Gastroesophageal sphincter (tissue), 4 donors: ENCODE data around the gene DCDC2B. TPM values are rescaled to one million over a fixed set of nuclear protein-coding genes. Genes with fewer than 3 reads are reported as not detected.

Experiments
- ATAC-seq: fragments of 150-250 bp; one replicate; pipeline ENCODE4 v1.9.1; 2016; ENCODE audit warnings: mild to moderate bottlenecking, moderate library complexity
- H3K27ac ChIP-seq, 4 donors: fragments of 200-600 bp; sonication (generic) in 3 of 4; 1 replicate in 3 of 4; 2 replicates in 1 of 4; pipeline ENCODE4 v1.5.1; 2016 to 2019
- H3K27me3 ChIP-seq: fragments of 200-600 bp; sonication (generic); one replicate; pipeline ENCODE4 v1.5.1; 2019
- H3K36me3 ChIP-seq, 2 donors: fragments of 200-600 bp; sonication (generic); one replicate each; pipeline ENCODE4 v1.5.1; 2019; ENCODE audit warnings: control low read depth in 1 of 2
- H3K4me1 ChIP-seq, 3 donors: fragments of 200-600 bp; sonication (generic); 1 replicate in 2 of 3; 2 replicates in 1 of 3; pipeline ENCODE4 v1.5.1; 2016 to 2019; ENCODE audit warnings: control low read depth in 2 of 3
- H3K4me3 ChIP-seq, 2 donors: fragments of 200-600 bp; sonication (generic); one replicate each; pipeline ENCODE4 v1.5.1; 2019; ENCODE audit warnings: mild to moderate bottlenecking in 1 of 2, moderate library complexity in 1 of 2
- H3K9me3 ChIP-seq, 3 donors: fragments of 200-600 bp; sonication (generic); one replicate each; pipeline ENCODE4 v1.5.1; 2017 to 2019; ENCODE audit warnings: control low read depth in 2 of 3
- EP300 ChIP-seq: sonication (generic); formaldehyde crosslinking; IDR thresholded peaks from one replicate; pipeline ENCODE4 v1.6.1; 2017; ENCODE audit warnings: antibody characterized with exemption, mild to moderate bottlenecking
- POLR2A ChIP-seq, 2 donors: fragments of 450-650 bp; IDR thresholded peaks; one replicate each; pipeline ENCODE4 v1.6.1; 2017; ENCODE audit warnings: antibody characterized with exemption in 2 of 2, mild to moderate bottlenecking in 2 of 2, moderate library complexity in 1 of 2
- POLR2AphosphoS5 ChIP-seq: sonication (generic); formaldehyde crosslinking; IDR thresholded peaks from one replicate; pipeline ENCODE4 v1.6.1; 2017; ENCODE audit warnings: antibody characterized with exemption
- WGBS, 2 donors: methylation state at CpG; one replicate each; pipeline ENCODE4 v1.1.5; 2018; ENCODE audit warnings: low coverage in 1 of 2; 5-methylcytosine and 5-hydroxymethylcytosine counted together
- total RNA-seq, 4 donors: library from RNA; depleted of rRNA; stranded (reverse); fragments of >200 nt; gene quantifications; one replicate each; pipeline ENCODE4 v1.1.0, GENCODE V29; 2016
- TF ChIP-seq, protein P1 (sequence below), 4 experiments: fragments of 200-600 bp in 2 of 4; fragments of 450-650 bp in 2 of 4; sonication (generic) in 1 of 4; IDR thresholded peaks; one replicate each; pipeline ENCODE4 v1.5.1; 2017 to 2019; ENCODE audit warnings: antibody characterized with exemption in 4 of 4, mild to moderate bottlenecking in 2 of 4, moderate library complexity in 2 of 4

Gene DCDC2B
- total RNA-seq, 4 donors from 2014 or later, result not detected

DNA sequence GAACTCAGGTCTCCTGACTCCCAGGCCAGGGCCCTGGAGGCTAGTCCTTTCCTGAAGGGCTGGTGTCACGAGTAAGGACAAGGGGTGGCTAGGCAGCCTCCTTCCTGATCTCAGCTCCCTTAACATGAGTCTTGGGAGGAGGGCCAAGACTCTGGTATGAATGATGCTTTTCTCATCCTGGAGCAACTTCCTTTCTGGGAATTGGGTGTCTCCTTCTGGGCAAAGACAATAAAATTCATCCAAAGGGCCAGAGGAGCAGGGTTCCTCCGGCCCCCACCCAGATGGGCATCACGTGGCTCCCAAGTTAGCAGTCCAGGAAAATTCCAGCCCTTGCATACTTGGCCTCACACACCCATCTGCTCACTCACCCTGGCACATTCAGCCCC, 38.0 kb downstream of the DCDC2B start, which contains the start of gene FAM167B:
Gene FAM167B (plus strand): TSS at position 335 of the 386 bp plus-strand sequence. CDS start 200 bp downstream, outside the sequence.
- H3K9me3 ChIP-seq, result no peaks in the 10 kb centered on the region
- peaks cover 0 to 49% (median 16%) of the 10 kb centered on the region in 3 donors for H3K4me1 ChIP-seq
- no peaks in the 10 kb centered on the region for H3K36me3 ChIP-seq
- peak; percentile 65 for ATAC-seq
- peak within 1 kb of the TSS in 3 of 4 donors; percentile 39 to 79 (median 74) for H3K27ac ChIP-seq
- peaks cover 8% of the 10 kb centered on the region for H3K27me3 ChIP-seq
- TF ChIP-seq, protein P1, sequence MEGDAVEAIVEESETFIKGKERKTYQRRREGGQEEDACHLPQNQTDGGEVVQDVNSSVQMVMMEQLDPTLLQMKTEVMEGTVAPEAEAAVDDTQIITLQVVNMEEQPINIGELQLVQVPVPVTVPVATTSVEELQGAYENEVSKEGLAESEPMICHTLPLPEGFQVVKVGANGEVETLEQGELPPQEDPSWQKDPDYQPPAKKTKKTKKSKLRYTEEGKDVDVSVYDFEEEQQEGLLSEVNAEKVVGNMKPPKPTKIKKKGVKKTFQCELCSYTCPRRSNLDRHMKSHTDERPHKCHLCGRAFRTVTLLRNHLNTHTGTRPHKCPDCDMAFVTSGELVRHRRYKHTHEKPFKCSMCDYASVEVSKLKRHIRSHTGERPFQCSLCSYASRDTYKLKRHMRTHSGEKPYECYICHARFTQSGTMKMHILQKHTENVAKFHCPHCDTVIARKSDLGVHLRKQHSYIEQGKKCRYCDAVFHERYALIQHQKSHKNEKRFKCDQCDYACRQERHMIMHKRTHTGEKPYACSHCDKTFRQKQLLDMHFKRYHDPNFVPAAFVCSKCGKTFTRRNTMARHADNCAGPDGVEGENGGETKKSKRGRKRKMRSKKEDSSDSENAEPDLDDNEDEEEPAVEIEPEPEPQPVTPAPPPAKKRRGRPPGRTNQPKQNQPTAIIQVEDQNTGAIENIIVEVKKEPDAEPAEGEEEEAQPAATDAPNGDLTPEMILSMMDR (IDR thresholded peaks at IDR 0.05), result no peak
- TF ChIP-seq POLR2AphosphoS5, result peak; percentile 65
- WGBS, 2 donors, result 39% methylated on average over 2 of the region's 3 CpGs; no CpG with 5 or more reads in 1 of the 2 donors
- no peak within 1 kb of the TSS for H3K4me3 ChIP-seq

DNA sequence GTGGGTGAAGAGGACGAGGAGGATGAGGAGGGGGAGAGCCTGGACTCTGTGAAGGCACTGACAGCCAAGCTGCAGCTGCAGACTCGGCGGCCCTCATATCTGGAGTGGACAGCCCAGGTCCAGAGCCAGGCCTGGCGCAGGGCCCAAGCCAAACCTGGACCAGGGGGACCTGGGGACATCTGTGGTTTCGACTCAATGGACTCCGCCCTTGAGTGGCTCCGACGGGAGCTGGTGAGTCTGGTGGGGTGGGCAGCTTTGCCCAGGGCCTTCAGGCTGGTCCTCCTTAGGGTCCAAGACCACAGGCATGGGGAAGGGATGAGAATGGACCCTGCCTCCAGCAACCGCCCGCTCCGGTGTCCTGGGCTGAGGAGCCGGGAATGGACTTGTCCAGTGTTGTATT, 38.6 kb downstream of the DCDC2B start:
- Histone ChIP-seq H3K4me1 (peaks cover 0 to 44% (median 16%) of the 10 kb centered on the region in 3 donors), H3K27me3 (peaks cover 8% of the 10 kb centered on the region), H3K27ac (peak overlapping the region in 3 of 4 donors; percentile 39 to 79 (median 74)), H3K4me3 (no peak overlapping the region), H3K36me3 (no peaks in the 10 kb centered on the region), H3K9me3 (no peaks in the 10 kb centered on the region)
- 80% methylated on average over 1 of the region's 12 CpGs; no CpG with 5 or more reads in 1 of the 2 donors for WGBS, 2 donors
- no peak for TF ChIP-seq POLR2AphosphoS5
- TF ChIP-seq, protein P1 (IDR thresholded peaks at IDR 0.05), result no peak
- no peak for TF ChIP-seq EP300
- TF ChIP-seq POLR2A (IDR thresholded peaks at IDR 0.05), result no peak
- peak; percentile 4 for ATAC-seq

DNA sequence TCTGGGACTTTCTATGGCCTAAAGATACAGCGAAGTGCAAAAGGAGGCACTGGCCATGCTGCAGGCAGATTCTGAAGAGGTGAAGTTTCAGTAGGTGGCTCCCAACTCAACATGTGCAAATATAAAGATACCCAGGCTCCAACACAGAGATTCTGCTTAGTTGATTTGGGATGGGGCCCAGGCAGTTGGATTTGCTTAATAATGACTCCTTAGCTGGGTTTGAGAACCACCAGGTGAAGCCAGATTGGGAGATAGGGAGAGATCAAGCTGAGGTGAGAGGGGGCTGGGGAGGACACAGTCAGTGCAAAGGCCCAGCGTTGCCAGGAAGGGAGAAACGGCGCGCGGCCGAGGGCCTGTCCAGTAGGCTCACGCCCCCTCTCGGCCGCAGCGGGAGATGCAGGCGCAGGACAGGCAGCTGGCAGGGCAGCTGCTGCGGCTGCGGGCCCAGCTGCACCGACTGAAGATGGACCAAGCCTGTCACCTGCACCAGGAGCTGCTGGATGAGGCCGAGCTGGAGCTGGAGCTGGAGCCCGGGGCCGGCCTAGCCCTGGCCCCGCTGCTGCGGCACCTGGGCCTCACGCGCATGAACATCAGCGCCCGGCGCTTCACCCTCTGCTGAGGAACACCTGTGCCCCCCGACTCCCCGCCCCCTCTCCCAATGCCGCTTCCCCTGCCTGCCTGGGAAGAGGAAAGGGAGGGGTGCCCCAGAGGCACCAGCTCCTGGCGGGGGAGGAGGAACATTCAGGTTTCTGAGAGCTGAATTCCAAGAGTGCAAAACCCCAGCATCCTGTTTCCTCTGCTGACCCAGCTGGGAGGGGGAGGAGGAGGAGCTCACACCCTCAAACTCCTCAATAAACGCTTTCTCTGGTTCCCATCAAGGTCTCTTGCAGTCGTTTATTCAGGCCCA, 39.3 kb downstream of the DCDC2B start:
- 9 to 31% methylated on average over 4 to 12 of the region's 31 CpGs for WGBS, 2 donors
- TF ChIP-seq EP300 (no peak), POLR2A (IDR thresholded peaks at IDR 0.05) (no peak)
- TF ChIP-seq, protein P1 (IDR thresholded peaks at IDR 0.05), result peak in 3 of 4 experiments; percentile 55 to 91 (median 73)

DNA sequence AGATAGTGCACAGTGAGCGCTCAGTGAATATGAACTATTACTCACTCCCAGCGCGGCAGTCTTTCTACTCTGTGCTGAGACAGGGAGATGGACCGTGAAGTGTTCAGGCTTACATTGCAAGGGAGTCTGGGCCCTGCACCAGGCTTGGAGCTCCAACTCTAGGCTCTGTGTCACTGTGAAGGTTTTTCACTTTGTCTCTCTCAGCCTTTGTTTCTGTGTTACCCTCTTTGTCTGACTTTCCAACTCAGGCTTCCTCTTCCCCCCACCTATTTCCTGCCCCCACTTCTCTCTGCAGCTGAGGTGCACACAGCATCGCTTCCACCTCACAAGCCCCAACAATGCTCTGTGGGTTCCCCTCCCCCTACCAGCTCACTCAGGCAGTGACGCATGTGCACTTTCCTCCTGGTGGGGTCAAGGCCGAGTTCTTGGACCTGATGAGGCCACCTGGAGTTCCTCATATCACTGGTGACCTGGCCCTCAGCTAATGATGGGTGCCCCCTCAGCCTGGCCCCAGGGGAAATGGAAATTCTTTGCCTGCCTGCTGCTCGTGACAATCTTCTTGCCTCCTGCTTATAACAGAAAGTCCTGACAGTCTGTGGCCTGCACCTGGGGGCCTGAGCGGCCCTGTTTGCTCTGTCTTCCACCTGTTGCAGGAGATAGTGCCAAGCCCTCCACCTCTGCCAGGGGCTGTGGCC, 41.1 kb downstream of the DCDC2B start:
- ATAC-seq, result peak; percentile 48
- Histone ChIP-seq H3K4me3 (no peak overlapping the region), H3K27ac (peak overlapping the region in 3 of 4 donors; percentile 63 to 74 (median 71)), H3K27me3 (peaks cover 8% of the 10 kb centered on the region), H3K4me1 (peaks cover 0 to 38% (median 16%) of the 10 kb centered on the region in 3 donors), H3K9me3 (no peaks in the 10 kb centered on the region), H3K36me3 (no peaks in the 10 kb centered on the region)
- TF ChIP-seq EP300 (no peak), POLR2A (IDR thresholded peaks at IDR 0.05) (no peak), POLR2AphosphoS5 (no peak)
- TF ChIP-seq, protein P1 (IDR thresholded peaks at IDR 0.05), result no peak
- 72 to 81% methylated on average over 3 to 8 of the region's 9 CpGs for WGBS, 2 donors

More for the DNA sequence above, 39.3 kb downstream of the DCDC2B start:
- ATAC-seq, result peak; percentile 66
- peaks cover 8% of the 10 kb centered on the region for H3K27me3 ChIP-seq
- H3K4me1 ChIP-seq, result peaks cover 0 to 38% (median 16%) of the 10 kb centered on the region in 3 donors
- no peaks in the 10 kb centered on the region for H3K9me3 ChIP-seq
- H3K36me3 ChIP-seq, result no peaks in the 10 kb centered on the region
- no peak overlapping the region for H3K4me3 ChIP-seq
- peak overlapping the region in 3 of 4 donors; percentile 39 to 79 (median 74) for H3K27ac ChIP-seq
